Measurements from ENCODE around the gene MERTK.

GRCh38 chr2:111945444-111946293 lies 47.3 kb downstream of the MERTK start:
- TF ChIP-seq CTCF (IDR thresholded peaks at IDR 0.05), result no peak
- TF ChIP-seq POLR2AphosphoS5 (IDR thresholded peaks at IDR 0.05), result no peak
- no peak for TF ChIP-seq POLR2A (IDR thresholded peaks at IDR 0.05)
